Endothelial cell (in vitro differentiated cells): ENCODE measurements around the gene ACSM4. TPM values are rescaled to one million over a fixed set of nuclear protein-coding genes. Genes with fewer than 3 reads are reported as not detected.

Source experiments
- DNase-seq: peaks from one replicate; pipeline ENCODE4 v3.0.0; 2021; ENCODE audit warnings: low spot score
- H3K27ac Mint-ChIP-seq: one replicate; pipeline ENCODE4 v1.8.0; 2021; ENCODE audit warnings: mixed read lengths, inconsistent platforms; ENCODE audit not compliant: unreplicated experiment
- H3K27me3 Mint-ChIP-seq: one replicate; pipeline ENCODE4 v1.8.0; 2021; ENCODE audit warnings: mild to moderate bottlenecking, moderate library complexity, mixed read lengths, inconsistent platforms; ENCODE audit not compliant: unreplicated experiment
- H3K36me3 Mint-ChIP-seq: one replicate; pipeline ENCODE4 v1.8.0; 2021; ENCODE audit warnings: mild to moderate bottlenecking, low read depth, mixed read lengths, inconsistent platforms; ENCODE audit not compliant: unreplicated experiment
- H3K4me1 Mint-ChIP-seq: one replicate; pipeline ENCODE4 v1.8.0; 2021; ENCODE audit warnings: mild to moderate bottlenecking, mixed read lengths, inconsistent platforms; ENCODE audit not compliant: unreplicated experiment
- H3K4me3 Mint-ChIP-seq: one replicate; pipeline ENCODE4 v1.8.0; 2021; ENCODE audit warnings: mild to moderate bottlenecking, mixed read lengths, inconsistent platforms; ENCODE audit not compliant: unreplicated experiment
- H3K9me3 Mint-ChIP-seq: one replicate; pipeline ENCODE4 v1.8.0; 2021; ENCODE audit warnings: mixed read lengths, inconsistent platforms; ENCODE audit not compliant: unreplicated experiment
- CTCF ChIP-seq: fragments of 200-600 bp; sonication (generic); IDR thresholded peaks from one replicate; pipeline ENCODE4 v1.5.0; 2021; ENCODE audit warnings: antibody characterized with exemption; ENCODE audit not compliant: unreplicated experiment
- total RNA-seq: library from RNA; stranded (reverse); fragmentation: NEBNext Ultra II Directional; extraction: Animal tissue kit (Norgen Biotek cat#: 25700); gene quantifications from one replicate; pipeline ENCODE4 v1.2.1, GENCODE V29; 2021; ENCODE audit not compliant: unreplicated experiment

ACSM4 gene
- total RNA-seq, 1 donor from 2014 or later = not detected

- Mint-ChIP-seq H3K4me3 (no peak overlapping the region), H3K9me3 (peaks cover 9% of the 10 kb centered on the region), H3K4me1 (peaks cover 2% of the 10 kb centered on the region), H3K27me3 (peaks cover 1% of the 10 kb centered on the region), H3K36me3 (peaks cover 11% of the 10 kb centered on the region), H3K27ac (peak overlapping the region; percentile 33)
- TF ChIP-seq CTCF = no peak
- DNase-seq = no peak
Measured at GRCh38 chr12:7346551-7347225, 42.8 kb downstream of the ACSM4 start.

GRCh38 chr12:7349418-7349817, 45.5 kb downstream of the ACSM4 start:
- TF ChIP-seq CTCF = no peak
- H3K4me1 Mint-ChIP-seq = peaks cover 2% of the 10 kb centered on the region
- no peak overlapping the region for H3K27ac Mint-ChIP-seq
- peaks cover 4% of the 10 kb centered on the region for H3K36me3 Mint-ChIP-seq
- DNase-seq = no peak
- no peak overlapping the region for H3K4me3 Mint-ChIP-seq
- no peaks in the 10 kb centered on the region for H3K9me3 Mint-ChIP-seq
- H3K27me3 Mint-ChIP-seq = peaks cover 1% of the 10 kb centered on the region

GRCh38 chr12:7351177-7351576, 47.3 kb downstream of the ACSM4 start:
- no peak for TF ChIP-seq CTCF
- peaks cover 2% of the 10 kb centered on the region for H3K4me1 Mint-ChIP-seq

GRCh38 chr12:7352661-7353060, 48.8 kb downstream of the ACSM4 start:
- no peak overlapping the region for H3K27ac Mint-ChIP-seq

More at GRCh38 chr12:7351177-7351576, 47.3 kb downstream of the ACSM4 start:
- Mint-ChIP-seq H3K36me3 (no peaks in the 10 kb centered on the region), H3K4me3 (no peak overlapping the region), H3K9me3 (no peaks in the 10 kb centered on the region), H3K27me3 (peaks cover 1% of the 10 kb centered on the region), H3K27ac (no peak overlapping the region)
- DNase-seq = no peak

More at GRCh38 chr12:7352661-7353060, 48.8 kb downstream of the ACSM4 start:
- DNase-seq = no peak
- no peak for TF ChIP-seq CTCF
- Mint-ChIP-seq H3K4me3 (no peak overlapping the region), H3K27me3 (peaks cover 1% of the 10 kb centered on the region), H3K4me1 (peaks cover 2% of the 10 kb centered on the region), H3K9me3 (no peaks in the 10 kb centered on the region), H3K36me3 (no peaks in the 10 kb centered on the region)
